MCF 10A (cell line): ENCODE data around the gene ARVCF. TPM values are rescaled to one million over a fixed set of nuclear protein-coding genes. Genes with fewer than 3 reads are reported as not detected.
A peak's percentile ranks its signal among the peaks of the same experiment; 100 is the strongest.

Experiments
- BruUV-seq: library from RNA; stranded (reverse); fragments of 400-500 nt; replicated peaks from 2 replicates; lab custom pipeline; 2021; lab: Mats Ljungman, UMichigan
- CTCF ChIA-PET: fragments of 300-600 bp; sonication (Branson Sonifier 250); formaldehyde crosslinking; extraction: SDS; loops from one replicate; lab custom pipeline; 2021; ENCODE audit warnings: antibody characterized with exemption, inconsistent platforms; lab: Yijun Ruan, JAX
- POLR2A ChIA-PET: fragments of 300-600, 350-650 bp; sonication (Branson Sonifier 250); formaldehyde crosslinking; extraction: SDS; loops from one replicate; lab custom pipeline; 2020; ENCODE audit warnings: antibody characterized with exemption, inconsistent platforms; lab: Yijun Ruan, JAX
- DNase-seq: peaks from one replicate; pipeline ENCODE4 v3.0.0-alpha.2; 2018; ENCODE audit not compliant: unreplicated experiment
- H3K27ac Mint-ChIP-seq: one replicate; pipeline ENCODE4 v1.8.0; 2022; ENCODE audit warnings: mild to moderate bottlenecking, low read depth, mixed read lengths; ENCODE audit not compliant: unreplicated experiment
- H3K27me3 Mint-ChIP-seq: one replicate; pipeline ENCODE4 v1.8.0; 2022; ENCODE audit warnings: mixed read lengths; ENCODE audit not compliant: insufficient read depth, unreplicated experiment
- H3K36me3 Mint-ChIP-seq: one replicate; pipeline ENCODE4 v1.8.0; 2022; ENCODE audit warnings: mild to moderate bottlenecking, moderate library complexity, mixed read lengths; ENCODE audit not compliant: insufficient read depth, unreplicated experiment
- H3K4me1 Mint-ChIP-seq: one replicate; pipeline ENCODE4 v1.8.0; 2022; ENCODE audit warnings: mixed read lengths; ENCODE audit not compliant: insufficient read depth, unreplicated experiment
- H3K4me3 Mint-ChIP-seq: one replicate; pipeline ENCODE4 v1.8.0; 2022; ENCODE audit warnings: mild to moderate bottlenecking, moderate library complexity, mixed read lengths; ENCODE audit not compliant: unreplicated experiment
- H3K9me3 Mint-ChIP-seq: one replicate; pipeline ENCODE4 v1.8.0; 2022; ENCODE audit warnings: mixed read lengths; ENCODE audit not compliant: unreplicated experiment
- CTCF ChIP-seq: fragments of 200-600 bp; IDR thresholded peaks from one replicate; pipeline ENCODE4 v1.8.0; 2022; ENCODE audit warnings: antibody characterized with exemption, mild to moderate bottlenecking; ENCODE audit not compliant: unreplicated experiment
- intact Hi-C: fragments of 100-400 bp; cut with micrococcal nuclease; formaldehyde crosslinking; loops from 2 replicates; pipeline ENCODE4 v1.14.1; 2022
- total RNA-seq: library from RNA; stranded (reverse); gene quantifications from 2 replicates; pipeline ENCODE4 v1.2.3, GENCODE V29; 2022

Gene ARVCF
- total RNA-seq, 1 experiment from 2014 or later, result 7.5 TPM

GRCh38 chr22:20033045-20033706 is 16.6 kb upstream of the ARVCF start:
- no peak overlapping the region for H3K4me3 Mint-ChIP-seq
- H3K27me3 Mint-ChIP-seq, result no peaks in the 10 kb centered on the region
- BruUV-seq, result no TSS peak
- DNase-seq, result no peak
- TF ChIP-seq CTCF, result no peak
- H3K27ac Mint-ChIP-seq, result no peak overlapping the region
- H3K4me1 Mint-ChIP-seq, result no peaks in the 10 kb centered on the region
- CTCF ChIA-PET, result interaction anchor here (0.6 kb wide), 1 partner anchor 37 kb away, joined by 3 read pairs; no protein-coding TSS in a partner anchor
- no peaks in the 10 kb centered on the region for H3K9me3 Mint-ChIP-seq
- POLR2A ChIA-PET, result interaction anchor here (1.1 kb wide), 1 partner anchor 19 kb away, joined by 3 read pairs; no protein-coding TSS in a partner anchor
- intact Hi-C loops, result no loop called here
- peaks cover 27% of the 10 kb centered on the region for H3K36me3 Mint-ChIP-seq

- no peaks in the 10 kb centered on the region for H3K9me3 Mint-ChIP-seq
- no peaks in the 10 kb centered on the region for H3K4me1 Mint-ChIP-seq
- ChIA-PET CTCF (interaction anchor here (0.6 kb wide), 1 partner anchor 36 kb away, joined by 3 read pairs; no protein-coding TSS in a partner anchor), POLR2A (interaction anchor here (1.1 kb wide), 1 partner anchor 19 kb away, joined by 3 read pairs; no protein-coding TSS in a partner anchor)
- no peak overlapping the region for H3K27ac Mint-ChIP-seq
- peaks cover 24% of the 10 kb centered on the region for H3K36me3 Mint-ChIP-seq
- TF ChIP-seq CTCF, result no peak
- DNase-seq, result no peak
- no peak overlapping the region for H3K4me3 Mint-ChIP-seq
- BruUV-seq, result no TSS peak
- intact Hi-C loops, result no loop called here
- no peaks in the 10 kb centered on the region for H3K27me3 Mint-ChIP-seq
Observed at GRCh38 chr22:20032407-20032991, 15.9 kb upstream of the ARVCF start.

GRCh38 chr22:20031732-20032406 is 15.2 kb upstream of the ARVCF start:
- TF ChIP-seq CTCF, result no peak
- ChIA-PET CTCF (interaction anchor here (0.6 kb wide), 1 partner anchor 18 kb away, joined by 4 read pairs; no protein-coding TSS in a partner anchor), POLR2A (interaction anchor here (0.7 to 1.0 kb wide), 2 partner anchors 11 to 36 kb away, joined by 3 to 5 read pairs; partner anchors contain the start of gene TANGO2)
- Mint-ChIP-seq H3K4me3 (no peak overlapping the region), H3K36me3 (peaks cover 19% of the 10 kb centered on the region), H3K4me1 (no peaks in the 10 kb centered on the region), H3K9me3 (no peaks in the 10 kb centered on the region), H3K27ac (no peak overlapping the region), H3K27me3 (no peaks in the 10 kb centered on the region)
- BruUV-seq, result no TSS peak
- intact Hi-C loops, result no loop called here
- peak; percentile 65 for DNase-seq
